SH-SY5Y (cell line): ENCODE data around the gene APLF.

Experiments
- GATA2 ChIP-seq: IDR thresholded peaks from 2 replicates; pipeline ENCODE4 v1.6.1; 2011; ENCODE audit warnings: mild to moderate bottlenecking, low read depth, low read length
- GATA3 ChIP-seq: IDR thresholded peaks from 2 replicates; pipeline ENCODE4 v1.6.1; 2011; ENCODE audit warnings: low read depth, mild to moderate bottlenecking, low read length, moderate library complexity

- TF ChIP-seq GATA3 = no peak
- TF ChIP-seq GATA2 = no peak
Observed at GRCh38 chr2:68569604-68570003, 102.2 kb downstream of the APLF start.
